Duodenal mucosa (tissue), 2 donors: ENCODE measurements around the gene SLC22A6.

Source experiments
- H3K27ac ChIP-seq: one replicate; pipeline ENCODE4 v1.7.0; 2013; ENCODE audit warnings: low read depth, low read length
- H3K27me3 ChIP-seq, 2 donors: one replicate each; pipeline ENCODE4 v1.7.0; 2013; ENCODE audit warnings: low read length in 2 of 2, control low read depth in 1 of 2; ENCODE audit not compliant: insufficient read depth in 2 of 2, control insufficient read depth in 1 of 2
- H3K36me3 ChIP-seq, 2 donors: one replicate each; pipeline ENCODE4 v1.7.0; 2013; ENCODE audit warnings: low read length in 2 of 2, control low read depth in 1 of 2; ENCODE audit not compliant: insufficient read depth in 2 of 2, control insufficient read depth in 1 of 2
- H3K4me1 ChIP-seq, 2 donors: one replicate each; pipeline ENCODE4 v1.7.0; 2013; ENCODE audit warnings: low read length in 2 of 2, control low read depth in 1 of 2; ENCODE audit not compliant: insufficient read depth in 2 of 2, control insufficient read depth in 1 of 2
- H3K4me3 ChIP-seq, 2 donors: one replicate each; pipeline ENCODE4 v1.7.0; 2013; ENCODE audit warnings: low read length in 2 of 2, low read depth in 1 of 2
- H3K9ac ChIP-seq, 2 donors: one replicate each; pipeline ENCODE4 v1.7.0; 2013; ENCODE audit warnings: low read length in 2 of 2, low read depth in 1 of 2
- H3K9me3 ChIP-seq, 2 donors: one replicate each; pipeline ENCODE4 v1.7.0; 2013; ENCODE audit warnings: low read length in 2 of 2, control low read depth in 1 of 2; ENCODE audit not compliant: control insufficient read depth in 1 of 2

The SLC22A6 gene

GRCh38 chr11:62933750-62934495 lies 50.8 kb downstream of the SLC22A6 start:
- Histone ChIP-seq H3K36me3 (no peaks in the 10 kb centered on the region), H3K4me3 (no peak overlapping the region), H3K27ac (no peak overlapping the region), H3K4me1 (peaks cover 0 to 5% of the 10 kb centered on the region in 2 donors), H3K27me3 (peaks cover 0 to 3% of the 10 kb centered on the region in 2 donors), H3K9ac (no peak overlapping the region), H3K9me3 (no peaks in the 10 kb centered on the region)

- no peak overlapping the region for H3K27ac ChIP-seq
- H3K4me1 ChIP-seq = peaks cover 0 to 7% of the 10 kb centered on the region in 2 donors
- H3K9me3 ChIP-seq = no peaks in the 10 kb centered on the region
- no peak overlapping the region for H3K9ac ChIP-seq
- H3K27me3 ChIP-seq = peaks cover 0 to 7% of the 10 kb centered on the region in 2 donors
- no peak overlapping the region for H3K4me3 ChIP-seq
- H3K36me3 ChIP-seq = no peaks in the 10 kb centered on the region
These were observed 51.5 kb downstream of the SLC22A6 start for GRCh38 chr11:62933285-62933684.

- Histone ChIP-seq H3K27me3 (peaks cover 11 to 23% of the 10 kb centered on the region in 2 donors), H3K9me3 (no peaks in the 10 kb centered on the region), H3K4me1 (peaks cover 1 to 10% of the 10 kb centered on the region in 2 donors), H3K36me3 (no peaks in the 10 kb centered on the region), H3K27ac (no peak overlapping the region), H3K9ac (no peak overlapping the region), H3K4me3 (no peak overlapping the region)
These were observed 53.1 kb downstream of the SLC22A6 start for GRCh38 chr11:62931499-62932278.

GRCh38 chr11:62930666-62931065 lies 54.1 kb downstream of the SLC22A6 start:
- Histone ChIP-seq H3K27ac (no peak overlapping the region), H3K9ac (no peak overlapping the region), H3K4me1 (peaks cover 12 to 20% of the 10 kb centered on the region in 2 donors), H3K4me3 (no peak overlapping the region), H3K27me3 (peaks cover 21 to 34% of the 10 kb centered on the region in 2 donors), H3K9me3 (no peaks in the 10 kb centered on the region), H3K36me3 (no peaks in the 10 kb centered on the region)

- no peak overlapping the region for H3K27ac ChIP-seq
- no peaks in the 10 kb centered on the region for H3K9me3 ChIP-seq
These were observed 54.6 kb downstream of the SLC22A6 start for GRCh38 chr11:62930157-62930556.

GRCh38 chr11:62928011-62928410 lies 56.8 kb downstream of the SLC22A6 start:
- H3K9me3 ChIP-seq = no peaks in the 10 kb centered on the region
- no peak overlapping the region for H3K27ac ChIP-seq
- peaks cover 38 to 51% of the 10 kb centered on the region in 2 donors for H3K27me3 ChIP-seq
- H3K4me1 ChIP-seq = peaks cover 18 to 31% of the 10 kb centered on the region in 2 donors
- H3K9ac ChIP-seq = no peak overlapping the region
- H3K36me3 ChIP-seq = no peaks in the 10 kb centered on the region
- no peak overlapping the region for H3K4me3 ChIP-seq

More at GRCh38 chr11:62930157-62930556, 54.6 kb downstream of the SLC22A6 start:
- Histone ChIP-seq H3K36me3 (no peaks in the 10 kb centered on the region), H3K4me1 (peaks cover 12 to 23% of the 10 kb centered on the region in 2 donors), H3K9ac (no peak overlapping the region), H3K27me3 (peaks cover 26 to 39% of the 10 kb centered on the region in 2 donors), H3K4me3 (no peak overlapping the region)

- no peak overlapping the region for H3K27ac ChIP-seq
- H3K27me3 ChIP-seq = peaks cover 47 to 62% of the 10 kb centered on the region in 2 donors
- peaks cover 20 to 36% of the 10 kb centered on the region in 2 donors for H3K4me1 ChIP-seq
- peak overlapping the region in 1 of 2 donors; percentile 54 for H3K4me3 ChIP-seq
- H3K9ac ChIP-seq = no peak overlapping the region
- H3K9me3 ChIP-seq = no peaks in the 10 kb centered on the region
- H3K36me3 ChIP-seq = no peaks in the 10 kb centered on the region
These were observed 57.9 kb downstream of the SLC22A6 start for GRCh38 chr11:62926680-62927455.
